GM12878 (cell line): ENCODE data around the gene SSBP1. TPM values are rescaled to one million over a fixed set of nuclear protein-coding genes. Genes with fewer than 3 reads are reported as not detected.

ENCODE experiments used
- ATAC-seq: fragments of 200-7000 bp; cut with Tn5 transposase; 3 replicates; pipeline ENCODE4 v1.9.1; 2020; ENCODE audit warnings: mild to moderate bottlenecking, moderate library complexity
- BruUV-seq: library from RNA; stranded (reverse); fragments of 400-500 nt; replicated peaks from 2 replicates; lab custom pipeline; 2021; lab: Mats Ljungman, UMichigan
- CTCF ChIA-PET: fragments of 300-600 bp; sonication (Branson Sonifier 250); formaldehyde crosslinking; extraction: SDS; loops from one replicate; lab custom pipeline; 2021; ENCODE audit warnings: inconsistent platforms; lab: Yijun Ruan, JAX
- POLR2A ChIA-PET: fragments of 350-600 bp; formaldehyde crosslinking; extraction: SDS; loops from one replicate; lab custom pipeline; 2021; ENCODE audit warnings: inconsistent platforms; lab: Charles Lee
- RAD21 ChIA-PET: fragments of 300-600 bp; sonication (Branson Sonifier 250); formaldehyde crosslinking; loops from one replicate; lab custom pipeline; 2023; ENCODE audit warnings: antibody characterized with exemption; ENCODE audit not compliant: unreplicated experiment; lab: Charles Lee
- SMC1A ChIA-PET: fragments of 300-600 bp; sonication (Branson Sonifier 250); formaldehyde crosslinking; loops from one replicate; lab custom pipeline; 2023; ENCODE audit not compliant: unreplicated experiment, uncharacterized antibody; lab: Charles Lee
- DNase-seq: peaks from one replicate; pipeline ENCODE4 v3.0.0-alpha.2; 2011; ENCODE audit warnings: low read depth, low spot score
- FAIRE-seq: peaks from 3 replicates; lab custom pipeline; 2011; peaks lifted over from hg19 to GRCh38; lab: Jason Lieb, UNC
- H2AFZ ChIP-seq: 2 replicates; pipeline ENCODE4 v1.6.0; 2011; ENCODE audit warnings: low read depth, low read length, control low read depth; ENCODE audit not compliant: control insufficient read depth
- H3K27ac ChIP-seq: 2 replicates; pipeline ENCODE4 v1.5.1; 2011; ENCODE audit warnings: control low read depth; ENCODE audit not compliant: control insufficient read depth, insufficient read depth
- H3K27me3 ChIP-seq, 2 experiments: replicated peaks in 1 of 2; 2 replicates each; pipeline versions ENCODE4 v1.6.0 to v1.6.1; 2011; ENCODE audit warnings: low read length in 1 of 2; ENCODE audit not compliant: control insufficient read depth in 2 of 2, insufficient read depth in 2 of 2
- H3K36me3 ChIP-seq, 2 experiments: 2 replicates each; pipeline ENCODE4 v1.5.1; 2011; ENCODE audit warnings: low read length in 1 of 2; ENCODE audit not compliant: control insufficient read depth in 2 of 2, insufficient read depth in 2 of 2
- H3K4me1 ChIP-seq: 2 replicates; pipeline ENCODE4 v1.6.1; 2011; ENCODE audit warnings: mild to moderate bottlenecking, low read length, moderate library complexity, mixed read lengths; ENCODE audit not compliant: control insufficient read depth, insufficient read depth
- H3K4me2 ChIP-seq: 2 replicates; pipeline ENCODE4 v1.6.0; 2011; ENCODE audit warnings: control low read depth; ENCODE audit not compliant: control insufficient read depth, insufficient read depth
- H3K4me3 ChIP-seq: fragments of 200-600 bp; sonication (generic); 2 replicates; pipeline ENCODE4 v1.5.1; 2016
- H3K79me2 ChIP-seq: 2 replicates; pipeline ENCODE4 v1.6.0; 2011; ENCODE audit warnings: low read length; ENCODE audit not compliant: control insufficient read depth, insufficient read depth
- H3K9ac ChIP-seq: 2 replicates; pipeline ENCODE4 v1.8.0; 2011; ENCODE audit warnings: low read length, control low read depth, mixed read lengths; ENCODE audit not compliant: control insufficient read depth, insufficient read depth
- H3K9me3 ChIP-seq: replicated peaks from 3 replicates; pipeline ENCODE4 v1.5.1; 2011; ENCODE audit warnings: mild to moderate bottlenecking, low read length; ENCODE audit not compliant: control insufficient read depth, insufficient read depth
- H4K20me1 ChIP-seq: 2 replicates; pipeline ENCODE4 v1.6.0; 2011; ENCODE audit not compliant: control insufficient read depth, insufficient read depth
- BHLHE40 ChIP-seq, 2 experiments: fragments of 450-650 bp in 1 of 2; IDR thresholded peaks; 2 replicates each; pipeline ENCODE4 v1.6.1; 2011 to 2017; ENCODE audit warnings: low read depth in 2 of 2, borderline replicate concordance in 1 of 2, improper control_type of control experiment in 1 of 2, low read length in 1 of 2, mild to moderate bottlenecking in 1 of 2
- IKZF1 ChIP-seq: fragments of 450-650 bp; conservative IDR thresholded peaks from 2 replicates; pipeline ENCODE4 v1.6.1; 2017; ENCODE audit warnings: antibody characterized with exemption, mild to moderate bottlenecking
- WGBS: methylation state at CpG from one replicate; pipeline ENCODE4 v1.1.6; 2016; ENCODE audit warnings: low lambda C conversion rate; ENCODE audit not compliant: insufficient replicate concordance, insufficient coverage; ENCODE audit errors: missing lambda C conversion rate; 5-methylcytosine and 5-hydroxymethylcytosine counted together
- in situ Hi-C: fragments of 300-500 bp; cut with MboI; formaldehyde crosslinking; loops from 9 replicates; pipeline ENCODE4 v1.14.3; 2018; ENCODE audit warnings: mixed read lengths
- intact Hi-C: fragments of 100-400 bp; cut with micrococcal nuclease; formaldehyde crosslinking; loops from one replicate; pipeline ENCODE4 v1.14.2; 2022; ENCODE audit not compliant: unreplicated experiment
- polyA plus RNA-seq, 11 experiments: library from polyadenylated mRNA; depleted of rRNA in 4 of 11; unstranded in 6 of 11; stranded (reverse) in 5 of 11; fragments of >200 nt; fragmentation: Nextera tagmentation in 4 of 11; fragmentation: Illumina TruSeq in 1 of 11; extraction: Ambion mirVana in 4 of 11; extraction: Trizol in 1 of 11; gene quantifications; 1 replicate in 1 of 11; 2 replicates in 10 of 11; pipeline versions ENCODE4 v1.2.1 to v1.2.3, GENCODE V29; 2011 to 2016; ENCODE audit warnings: inconsistent platforms in 2 of 11, missing spikeins in 2 of 11, low read depth in 1 of 11
- total RNA-seq, 4 experiments: library from RNA; depleted of rRNA in 3 of 4; stranded (reverse); fragments of >200 nt in 3 of 4; fragmentation: Illumina TruSeq in 1 of 4; extraction: Trizol in 1 of 4; gene quantifications; 2 replicates each; pipeline versions ENCODE4 v1.2.1 to v1.2.3, GENCODE V29; 2013 to 2021
- TF ChIP-seq, protein P1 (sequence below): IDR thresholded peaks from 2 replicates; pipeline ENCODE4 v1.6.1; 2012; ENCODE audit warnings: improper control_type of control experiment, low read depth, low read length; ENCODE audit not compliant: insufficient replicate concordance

SSBP1 gene
- total and polyA plus RNA-seq, 10 of the 15 experiments (the other 5 are each of a cell fraction or from before 2014, with no cell fraction given) = 191 to 998 (median 418) TPM

DNA sequence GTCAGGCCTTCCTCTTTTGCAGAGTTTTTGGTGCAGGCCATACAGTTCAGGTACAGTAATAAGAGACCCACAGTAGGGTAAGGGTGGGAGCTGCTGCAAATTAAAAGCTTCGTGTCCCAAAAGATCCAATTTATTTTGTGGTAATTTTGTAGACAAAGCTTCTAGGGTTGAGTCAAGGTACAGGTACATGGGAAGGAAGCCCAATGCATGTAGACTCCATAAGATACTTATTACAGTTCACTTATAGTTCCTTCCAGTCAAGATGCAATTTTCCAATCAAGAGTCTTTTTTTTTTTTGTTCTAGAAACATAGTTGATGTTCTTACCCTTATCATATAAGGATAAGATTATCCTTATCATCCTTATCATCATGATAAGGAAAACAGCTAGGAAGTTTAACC, 38.2 kb downstream of the SSBP1 start, which contains the start of gene TAS2R4:
TSS of gene TAS2R4 (plus strand) at position 301 of the 400 bp plus-strand sequence. CDS start 1,815 bp downstream, outside the sequence.
- intact Hi-C loops = no loop called here
- Histone ChIP-seq H3K9ac (no peak within 1 kb of the TSS), H3K79me2 (no peaks in the 10 kb centered on the region), H3K4me2 (no peak within 1 kb of the TSS), H3K4me3 (no peak within 1 kb of the TSS), H3K27me3 (no peaks in the 10 kb centered on the region), H3K36me3 (peaks cover 0 to 9% of the 10 kb centered on the region in 2 experiments; a peak in 2 of 4 replicates), H2AFZ (no peak within 1 kb of the TSS), H3K27ac (no peak within 1 kb of the TSS), H3K9me3 (no peaks in the 10 kb centered on the region), H4K20me1 (no peaks in the 10 kb centered on the region), H3K4me1 (no peaks in the 10 kb centered on the region)
- in situ Hi-C loops = no loop called here
- ChIA-PET RAD21 (no interaction called here), POLR2A (no interaction called here), SMC1A (no interaction called here), CTCF (interaction anchor here (0.6 to 1.4 kb wide), 2 partner anchors 10 to 126 kb away, joined by 3 to 6 read pairs; no protein-coding TSS in a partner anchor)
- no TSS peak for BruUV-seq
- ATAC-seq = no peak
- TF ChIP-seq, protein P1, sequence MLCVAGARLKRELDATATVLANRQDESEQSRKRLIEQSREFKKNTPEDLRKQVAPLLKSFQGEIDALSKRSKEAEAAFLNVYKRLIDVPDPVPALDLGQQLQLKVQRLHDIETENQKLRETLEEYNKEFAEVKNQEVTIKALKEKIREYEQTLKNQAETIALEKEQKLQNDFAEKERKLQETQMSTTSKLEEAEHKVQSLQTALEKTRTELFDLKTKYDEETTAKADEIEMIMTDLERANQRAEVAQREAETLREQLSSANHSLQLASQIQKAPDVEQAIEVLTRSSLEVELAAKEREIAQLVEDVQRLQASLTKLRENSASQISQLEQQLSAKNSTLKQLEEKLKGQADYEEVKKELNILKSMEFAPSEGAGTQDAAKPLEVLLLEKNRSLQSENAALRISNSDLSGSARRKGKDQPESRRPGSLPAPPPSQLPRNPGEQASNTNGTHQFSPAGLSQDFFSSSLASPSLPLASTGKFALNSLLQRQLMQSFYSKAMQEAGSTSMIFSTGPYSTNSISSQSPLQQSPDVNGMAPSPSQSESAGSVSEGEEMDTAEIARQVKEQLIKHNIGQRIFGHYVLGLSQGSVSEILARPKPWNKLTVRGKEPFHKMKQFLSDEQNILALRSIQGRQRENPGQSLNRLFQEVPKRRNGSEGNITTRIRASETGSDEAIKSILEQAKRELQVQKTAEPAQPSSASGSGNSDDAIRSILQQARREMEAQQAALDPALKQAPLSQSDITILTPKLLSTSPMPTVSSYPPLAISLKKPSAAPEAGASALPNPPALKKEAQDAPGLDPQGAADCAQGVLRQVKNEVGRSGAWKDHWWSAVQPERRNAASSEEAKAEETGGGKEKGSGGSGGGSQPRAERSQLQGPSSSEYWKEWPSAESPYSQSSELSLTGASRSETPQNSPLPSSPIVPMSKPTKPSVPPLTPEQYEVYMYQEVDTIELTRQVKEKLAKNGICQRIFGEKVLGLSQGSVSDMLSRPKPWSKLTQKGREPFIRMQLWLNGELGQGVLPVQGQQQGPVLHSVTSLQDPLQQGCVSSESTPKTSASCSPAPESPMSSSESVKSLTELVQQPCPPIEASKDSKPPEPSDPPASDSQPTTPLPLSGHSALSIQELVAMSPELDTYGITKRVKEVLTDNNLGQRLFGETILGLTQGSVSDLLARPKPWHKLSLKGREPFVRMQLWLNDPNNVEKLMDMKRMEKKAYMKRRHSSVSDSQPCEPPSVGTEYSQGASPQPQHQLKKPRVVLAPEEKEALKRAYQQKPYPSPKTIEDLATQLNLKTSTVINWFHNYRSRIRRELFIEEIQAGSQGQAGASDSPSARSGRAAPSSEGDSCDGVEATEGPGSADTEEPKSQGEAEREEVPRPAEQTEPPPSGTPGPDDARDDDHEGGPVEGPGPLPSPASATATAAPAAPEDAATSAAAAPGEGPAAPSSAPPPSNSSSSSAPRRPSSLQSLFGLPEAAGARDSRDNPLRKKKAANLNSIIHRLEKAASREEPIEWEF = no peak
- TF ChIP-seq BHLHE40 (IDR thresholded peaks at IDR 0.05; ENCODE audit: borderline replicate concordance in 1 of 2, low read depth in 2 of 2, low read length in 1 of 2) = no peak
- no peak for TF ChIP-seq IKZF1
- no peak for DNase-seq
- WGBS = 100% methylated on average over 1 of the region's 1 CpG
- no peak for FAIRE-seq
